GM12891 (cell line): ENCODE data around the gene CMSS1.
A peak's percentile ranks its signal among the peaks of the same experiment; 100 is the strongest.

ENCODE experiments used
- DNase-seq: peaks from one replicate; pipeline ENCODE4 v3.0.0; 2011; ENCODE audit warnings: low spot score; ENCODE audit not compliant: insufficient read length
- FAIRE-seq: peaks from 2 replicates; lab custom pipeline; 2011; peaks lifted over from hg19 to GRCh38; lab: Jason Lieb, UNC
- PAX5 ChIP-seq: IDR thresholded peaks from 2 replicates; pipeline ENCODE4 v1.6.1; 2011; ENCODE audit warnings: low read length, moderate library complexity, mild to moderate bottlenecking; ENCODE audit not compliant: insufficient read depth, severe bottlenecking
- POLR2A ChIP-seq: IDR thresholded peaks from 2 replicates; pipeline ENCODE4 v1.6.1; 2011; ENCODE audit warnings: low read depth, low read length, control low read depth
- POLR2AphosphoS5 ChIP-seq: IDR thresholded peaks from 2 replicates; pipeline ENCODE4 v1.6.1; 2011; ENCODE audit warnings: low read depth, low read length, control low read depth
- POU2F2 ChIP-seq: IDR thresholded peaks from 2 replicates; pipeline ENCODE4 v1.6.1; 2011; ENCODE audit warnings: low read depth, mild to moderate bottlenecking, control low read depth, low read length, moderate library complexity
- SPI1 ChIP-seq: IDR thresholded peaks from 2 replicates; pipeline ENCODE4 v1.6.1; 2011; ENCODE audit warnings: low read depth, low read length, control low read depth
- TAF1 ChIP-seq: IDR thresholded peaks from 2 replicates; pipeline ENCODE4 v1.6.1; 2011; ENCODE audit warnings: low read depth, low read length, control low read depth

CMSS1 gene

DNA sequence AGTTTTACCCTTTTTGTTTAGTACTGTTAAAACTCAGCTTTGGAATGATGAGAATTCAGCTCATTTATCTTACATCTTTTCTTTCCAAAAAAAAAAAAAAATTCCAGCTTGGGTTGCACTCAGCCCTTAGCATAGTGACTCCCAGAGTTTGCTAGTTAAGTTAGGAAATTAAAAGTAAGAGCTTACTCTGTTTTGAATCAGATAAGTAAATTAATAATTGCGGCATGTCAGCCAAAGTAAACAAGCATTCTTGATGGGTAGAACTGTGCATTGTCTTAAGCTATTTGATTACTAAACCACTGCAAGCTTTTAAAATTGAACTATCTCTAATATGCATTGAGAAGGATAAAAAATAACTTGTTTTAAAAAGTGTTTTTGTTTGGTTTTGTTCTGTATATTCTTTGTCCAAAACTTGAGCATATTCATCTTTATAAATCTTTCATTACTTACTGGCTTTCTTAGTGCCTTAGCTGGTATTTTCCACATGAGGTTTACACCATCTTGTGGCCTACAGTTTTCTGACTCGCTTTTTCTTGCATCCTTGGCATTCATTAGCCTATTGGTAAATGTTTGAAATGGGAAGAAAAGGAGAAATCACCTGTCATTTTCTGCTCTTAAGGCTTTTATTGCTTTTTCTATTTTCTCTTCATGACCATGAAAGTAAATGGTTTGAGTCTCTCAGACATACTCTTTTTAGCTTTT, 189.1 kb downstream of the CMSS1 start:
- TF ChIP-seq POLR2A: no peak
- TF ChIP-seq PAX5: no peak
- TF ChIP-seq SPI1: no peak
- TF ChIP-seq POLR2AphosphoS5: no peak
- no peak for TF ChIP-seq TAF1
- no peak for TF ChIP-seq POU2F2
- DNase-seq: no peak
- FAIRE-seq: no peak

GRCh38 chr3:100007313-100007712, 189.7 kb downstream of the CMSS1 start:
- DNase-seq (no peak), FAIRE-seq (no peak)
- TF ChIP-seq POLR2AphosphoS5: no peak
- TF ChIP-seq TAF1: no peak
- no peak for TF ChIP-seq POU2F2
- TF ChIP-seq POLR2A: no peak
- no peak for TF ChIP-seq PAX5
- TF ChIP-seq SPI1: no peak

DNA sequence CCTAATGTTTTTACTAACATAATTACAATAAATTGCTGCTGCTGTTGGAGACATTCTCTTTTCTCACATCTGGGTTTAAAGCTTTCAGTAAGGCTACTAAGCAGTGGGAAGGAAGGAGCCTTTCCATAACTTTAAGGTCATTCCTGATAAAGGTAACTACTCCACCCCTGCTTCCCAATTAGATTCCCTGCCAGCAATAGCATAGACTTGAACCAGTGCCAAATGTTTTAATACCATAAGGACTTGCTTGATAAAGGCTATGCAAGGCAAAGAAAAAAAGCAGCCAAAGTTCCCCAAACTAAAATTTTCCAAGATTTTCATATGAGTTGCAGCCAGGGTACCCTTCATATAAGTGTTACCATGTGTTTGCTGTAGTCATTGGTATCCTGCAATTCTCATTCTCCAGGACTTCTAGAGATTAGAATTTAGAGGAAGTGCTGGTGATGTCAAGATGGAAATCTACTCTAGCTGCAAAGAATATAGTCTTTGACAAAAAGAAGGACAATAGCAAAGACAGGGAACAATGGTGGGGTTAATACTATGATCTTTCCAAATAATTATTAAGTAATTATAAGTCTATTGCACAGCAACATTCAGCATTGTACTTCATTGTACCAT, 190.5 kb downstream of the CMSS1 start:
- DNase-seq: no peak
- no peak for TF ChIP-seq POLR2A
- TF ChIP-seq POU2F2: no peak
- no peak for TF ChIP-seq PAX5
- no peak for TF ChIP-seq SPI1
- no peak for TF ChIP-seq POLR2AphosphoS5
- no peak for FAIRE-seq

DNA sequence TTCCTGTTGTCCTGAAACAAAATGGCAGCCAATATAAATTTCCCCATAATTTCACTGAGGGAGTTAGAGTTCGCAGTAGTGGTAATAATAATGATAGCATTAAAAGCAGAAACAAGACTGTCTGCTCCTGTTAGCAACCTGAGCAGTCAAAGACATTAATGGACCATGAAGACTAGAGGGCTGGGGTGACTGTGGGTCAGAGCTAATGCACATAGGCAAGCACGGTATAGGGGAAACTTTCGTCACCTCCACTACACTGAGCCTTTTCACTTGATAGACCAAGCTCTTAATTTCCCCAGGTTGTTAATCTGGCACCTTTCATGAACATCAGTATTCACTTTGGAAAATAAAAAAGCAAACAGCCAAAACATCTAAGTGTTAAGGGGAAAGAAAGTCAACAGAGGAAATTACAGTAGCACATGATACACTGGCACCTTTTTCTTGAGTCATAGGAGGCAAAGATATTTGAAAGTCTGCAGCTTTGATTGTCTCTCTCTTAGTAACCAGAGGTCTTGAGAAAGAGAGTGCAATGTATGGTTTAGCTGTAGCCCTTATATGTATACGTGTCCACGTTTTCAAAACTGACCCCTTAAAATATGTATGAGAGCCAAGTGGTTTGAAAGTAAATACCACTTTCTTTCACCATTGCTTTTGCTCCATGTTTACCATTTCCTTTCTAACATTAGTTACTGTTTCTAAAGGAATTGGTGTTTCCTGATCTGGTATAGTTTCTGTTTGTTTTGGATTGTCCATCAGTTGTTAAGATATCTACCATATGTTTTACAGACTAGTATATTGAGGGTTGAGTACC, 191.8 kb downstream of the CMSS1 start:
- FAIRE-seq (peak; percentile 63), DNase-seq (no peak)
- TF ChIP-seq POLR2A: no peak
- no peak for TF ChIP-seq POU2F2

DNA sequence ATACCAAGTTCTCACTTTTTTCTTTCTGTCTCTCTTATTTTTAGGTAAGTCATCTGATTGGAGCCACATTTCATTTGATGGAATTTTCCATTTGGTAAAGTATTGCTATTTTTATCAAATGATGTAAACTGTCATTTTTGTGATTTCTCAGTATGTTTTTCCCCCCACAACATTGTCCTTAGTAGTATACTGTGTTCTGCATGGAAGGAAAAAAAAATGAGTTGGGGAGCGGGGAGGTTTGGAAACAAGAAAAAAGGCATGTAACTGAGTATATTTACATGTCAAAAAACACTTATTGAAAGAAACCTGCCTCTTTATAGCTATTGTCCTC, 192.4 kb downstream of the CMSS1 start:
- FAIRE-seq (no peak), DNase-seq (no peak)
- TF ChIP-seq PAX5: no peak
- no peak for TF ChIP-seq SPI1
- no peak for TF ChIP-seq POLR2A
- TF ChIP-seq POU2F2: no peak
- TF ChIP-seq TAF1: no peak
- TF ChIP-seq POLR2AphosphoS5: no peak

DNA sequence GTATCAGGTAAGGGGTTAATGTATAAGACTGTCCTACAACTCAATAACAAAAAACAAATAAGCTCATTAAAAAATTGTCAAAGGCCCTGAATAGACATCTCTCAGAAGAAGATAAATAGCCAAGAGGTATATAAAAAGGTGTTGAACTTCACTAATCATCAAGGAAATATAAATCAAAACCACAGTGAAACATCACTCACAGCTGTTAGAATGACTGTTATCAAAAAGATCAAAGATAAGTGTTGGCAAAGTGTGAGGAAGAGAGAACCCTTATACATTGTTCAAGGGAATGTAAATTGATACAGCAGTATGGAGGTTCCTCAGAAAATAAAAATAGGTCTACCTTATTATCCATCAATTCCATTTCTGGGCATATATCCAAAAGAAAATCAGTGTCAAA, 201.1 kb downstream of the CMSS1 start:
- DNase-seq (no peak), FAIRE-seq (no peak)
- TF ChIP-seq SPI1 (no peak), PAX5 (no peak), POU2F2 (no peak), TAF1 (no peak), POLR2A (no peak)

DNA sequence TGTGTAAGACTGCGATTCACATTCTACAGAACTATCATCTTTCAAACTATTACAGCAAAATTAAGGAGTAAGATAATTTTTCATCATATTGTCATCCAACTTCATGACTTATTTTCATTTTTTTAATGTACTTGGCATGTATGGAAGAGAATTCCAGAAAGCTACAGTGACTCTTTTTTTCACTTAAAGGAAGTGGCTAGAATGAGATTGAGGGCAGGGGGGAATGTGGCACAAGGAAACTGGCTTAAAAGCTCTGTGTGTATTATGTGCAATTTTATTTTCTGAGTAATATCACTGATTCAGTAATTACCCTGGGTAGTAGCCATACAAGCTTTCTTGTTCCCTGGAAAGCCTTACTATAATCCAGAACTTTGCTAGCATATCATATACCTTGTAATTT, 202.1 kb downstream of the CMSS1 start:
- TF ChIP-seq TAF1 (no peak), POU2F2 (no peak), POLR2AphosphoS5 (no peak), SPI1 (no peak), POLR2A (no peak), PAX5 (no peak)
- DNase-seq: no peak
- FAIRE-seq: no peak

GRCh38 chr3:100020876-100021644, 203.4 kb downstream of the CMSS1 start:
- FAIRE-seq: no peak

GRCh38 chr3:100022506-100022905, 204.8 kb downstream of the CMSS1 start:
- DNase-seq (no peak), FAIRE-seq (no peak)
- no peak for TF ChIP-seq TAF1
- TF ChIP-seq POLR2A: no peak
- no peak for TF ChIP-seq POLR2AphosphoS5
- no peak for TF ChIP-seq PAX5
- no peak for TF ChIP-seq SPI1
- no peak for TF ChIP-seq POU2F2

More at GRCh38 chr3:100020876-100021644, 203.4 kb downstream of the CMSS1 start:
- no peak for DNase-seq
- no peak for TF ChIP-seq POU2F2
- TF ChIP-seq TAF1: no peak
- TF ChIP-seq POLR2AphosphoS5: no peak

GRCh38 chr3:100023150-100023549, 205.5 kb downstream of the CMSS1 start:
- TF ChIP-seq POU2F2: no peak
- FAIRE-seq (no peak), DNase-seq (no peak)
